NCI-H345 treated with DMSO at 0.1 percent for 48 hours (cell line): ENCODE results near the gene GTF3C5.
"Not testable (repeated sequence)": the region's sequence is repeated elsewhere in the genome, so short reads cannot be mapped to it uniquely, and the experiment has no call there.

Experiments
- DNase-seq: peaks from one replicate; lab custom pipeline; 2025; ENCODE audit not compliant: unreplicated experiment; lab: John Stamatoyannopoulos, UW

GTF3C5 gene

GRCh38 chr9:132996526-132996925 is 34.3 kb upstream of the GTF3C5 start:
- no peak for DNase-seq

- no peak for DNase-seq
Measured at GRCh38 chr9:132997591-132997990, 33.2 kb upstream of the GTF3C5 start.

DNA sequence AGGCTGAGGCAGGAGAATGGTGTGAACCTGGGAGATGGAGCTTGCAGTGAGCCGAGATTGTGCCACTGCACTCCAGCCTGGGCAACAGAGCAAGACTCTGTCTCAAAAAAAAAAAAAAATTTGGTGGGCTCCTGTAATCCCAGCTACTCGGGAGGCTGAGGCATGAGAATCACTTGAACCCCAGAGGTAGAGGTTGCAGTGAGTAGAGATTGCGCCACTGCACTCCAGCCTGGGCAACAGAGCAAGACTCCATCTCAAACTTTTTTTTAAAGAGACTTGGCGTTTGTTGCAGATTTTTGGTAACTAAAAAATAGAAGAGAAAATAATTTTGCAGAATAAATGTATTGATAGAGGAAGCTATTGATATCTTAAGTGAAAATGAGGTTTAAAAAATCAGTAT is 32.6 kb upstream of the GTF3C5 start:
- not testable (repeated sequence) for DNase-seq

DNA sequence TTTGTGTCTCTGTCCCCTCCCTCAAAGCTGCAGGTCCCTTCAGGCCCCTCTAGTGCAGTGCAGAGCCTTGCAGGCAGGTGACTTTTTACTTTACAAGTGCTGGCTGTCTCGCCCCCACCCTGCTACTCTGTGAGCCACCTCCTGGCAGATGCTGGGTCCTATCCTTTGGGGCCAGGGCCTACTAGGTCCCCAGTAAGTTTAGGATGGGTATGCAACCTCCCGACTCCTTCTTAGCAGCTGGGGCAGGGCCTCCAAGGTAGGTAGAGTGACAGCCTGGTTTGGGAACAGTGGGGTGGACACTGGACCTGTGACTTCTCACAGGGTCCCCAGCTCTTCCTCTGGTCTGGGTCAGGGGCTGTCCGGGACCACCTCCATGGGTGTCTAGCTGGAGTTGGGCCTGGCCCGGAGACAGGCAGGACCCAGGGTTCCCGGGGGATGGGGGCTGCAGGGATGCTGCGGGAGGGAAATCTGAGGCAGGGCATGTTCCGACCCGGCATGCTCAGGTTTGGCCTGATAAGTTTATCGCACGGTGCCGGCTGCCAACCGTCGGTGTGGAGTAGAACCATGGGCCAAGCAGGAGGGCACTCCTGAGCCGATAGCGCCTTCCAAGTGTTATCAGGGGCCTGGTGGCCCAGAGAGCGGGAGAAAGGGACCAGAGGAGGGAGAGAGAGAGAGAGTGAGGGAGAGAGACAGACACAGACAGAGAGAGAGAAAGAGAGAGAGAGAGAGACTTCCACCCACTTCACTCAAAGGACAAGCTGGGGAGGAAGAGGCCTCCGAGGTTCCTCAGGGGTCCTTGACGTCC is 31.8 kb upstream of the GTF3C5 start:
- DNase-seq: no peak

- no peak for DNase-seq
Measured at GRCh38 chr9:133002147-133003070, 28.4 kb upstream of the GTF3C5 start.

GRCh38 chr9:133003071-133003461 is 27.7 kb upstream of the GTF3C5 start:
- DNase-seq: no peak

- DNase-seq: no peak
Measured at GRCh38 chr9:133003671-133004090, 27.1 kb upstream of the GTF3C5 start.

DNA sequence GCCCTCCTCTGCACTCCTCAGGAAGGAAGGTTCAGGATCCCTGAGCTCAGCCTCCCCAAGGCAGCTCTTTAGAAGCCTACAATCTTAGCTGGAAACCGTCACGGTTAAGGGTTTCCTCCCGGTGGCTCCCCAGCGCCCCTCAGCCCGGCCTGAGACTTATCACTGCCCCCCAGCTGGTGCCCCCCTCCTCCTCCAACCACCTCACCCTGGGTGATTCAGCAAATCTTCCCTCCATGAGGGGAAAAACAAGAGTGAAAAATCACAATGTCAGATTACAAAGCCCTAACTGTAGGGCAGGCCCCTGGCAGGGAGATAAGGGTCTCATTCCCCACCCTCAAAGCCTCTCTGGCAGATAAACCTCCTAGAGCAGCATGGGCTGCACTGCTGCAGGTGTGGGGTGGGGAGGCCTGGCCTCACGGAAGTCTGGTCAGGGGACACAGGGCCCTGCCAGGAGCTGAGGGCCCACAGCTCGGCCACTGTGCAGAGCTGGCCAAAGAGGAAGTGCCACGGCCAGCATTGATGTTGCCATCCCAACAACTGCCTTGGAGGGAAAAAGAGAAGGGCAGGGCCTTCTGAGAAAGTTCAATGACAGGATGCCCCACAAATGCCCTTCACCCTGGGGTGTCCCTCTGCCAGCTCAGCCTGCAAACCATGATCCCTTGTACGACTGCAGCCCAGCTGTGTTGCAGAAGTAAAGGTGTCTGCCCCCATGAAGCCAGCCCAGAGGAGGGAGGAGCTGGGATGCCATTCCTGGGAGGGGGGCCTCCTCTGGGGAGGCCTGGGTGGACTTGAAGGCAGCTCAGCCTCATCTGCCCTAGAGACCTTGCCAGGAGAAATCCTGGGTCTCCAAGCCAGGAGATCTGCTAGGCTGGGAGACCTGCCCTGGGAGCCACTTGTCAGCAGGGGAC is 26.5 kb upstream of the GTF3C5 start:
- DNase-seq: no peak

DNA sequence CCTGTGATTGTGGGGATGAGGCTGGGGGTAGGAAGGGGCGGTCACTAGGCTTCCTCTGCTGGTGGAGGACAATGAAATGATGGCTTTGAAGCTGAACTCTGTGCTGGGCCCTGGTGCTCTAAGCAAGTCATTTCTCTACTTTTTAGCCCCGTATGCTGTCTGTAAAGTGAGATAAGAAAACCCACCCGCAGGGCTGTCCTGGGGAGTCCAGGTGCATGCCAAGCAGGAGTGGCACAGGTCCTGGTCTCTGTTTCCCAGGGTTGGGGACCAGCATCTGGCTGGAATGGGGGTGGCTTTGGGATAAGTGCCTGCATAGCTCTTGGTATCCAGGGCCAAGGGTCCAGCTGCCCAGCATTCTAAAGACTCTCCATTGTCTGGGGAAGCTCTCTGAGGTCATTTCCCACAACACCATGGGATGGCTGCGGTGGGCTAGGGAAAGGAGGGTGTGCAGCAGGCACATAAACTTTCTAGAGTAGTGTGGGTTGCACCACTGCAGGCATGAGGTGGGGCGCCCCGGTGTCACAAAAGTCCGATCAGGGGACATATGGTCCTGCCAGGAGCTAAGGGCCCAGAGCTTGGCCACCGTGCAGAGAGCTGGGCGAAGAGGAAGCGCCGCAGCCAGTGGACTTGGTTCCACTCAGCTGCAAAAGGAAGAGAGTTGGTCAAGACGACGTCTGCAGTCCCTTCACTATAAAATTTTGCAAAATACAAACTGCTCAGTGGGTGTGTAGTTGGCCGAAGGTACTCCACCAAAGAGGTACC is 25.6 kb upstream of the GTF3C5 start:
- no peak for DNase-seq

GRCh38 chr9:133005957-133006356 is 24.8 kb upstream of the GTF3C5 start:
- no peak for DNase-seq

DNA sequence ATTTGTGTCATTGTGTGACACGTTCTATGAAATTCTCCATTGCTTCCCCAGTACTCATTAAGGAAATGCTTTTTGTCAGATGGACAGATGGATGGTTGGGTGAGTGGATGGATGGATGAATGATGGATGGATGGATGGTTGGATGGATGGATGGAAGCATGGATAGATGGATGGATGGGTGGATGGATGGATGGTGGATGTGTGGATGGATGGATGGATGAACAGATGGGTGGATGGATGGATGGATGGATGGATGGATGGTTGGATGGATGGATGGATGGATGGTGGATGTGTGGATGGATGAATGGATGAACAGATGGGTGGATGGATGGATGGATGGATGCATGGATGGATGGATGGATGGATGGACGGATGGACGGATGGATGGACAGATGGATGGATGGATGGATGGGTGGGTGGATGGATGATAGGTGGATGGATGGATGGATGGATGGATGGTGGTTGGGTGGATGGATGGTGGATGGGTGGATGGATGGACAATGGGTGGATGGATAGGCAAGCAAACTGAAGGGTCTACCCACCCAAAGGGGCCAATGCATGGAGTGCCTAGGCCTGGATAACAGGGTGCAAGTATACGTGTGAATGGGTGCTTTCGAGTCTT is 24.0 kb upstream of the GTF3C5 start:
- DNase-seq: no peak

DNA sequence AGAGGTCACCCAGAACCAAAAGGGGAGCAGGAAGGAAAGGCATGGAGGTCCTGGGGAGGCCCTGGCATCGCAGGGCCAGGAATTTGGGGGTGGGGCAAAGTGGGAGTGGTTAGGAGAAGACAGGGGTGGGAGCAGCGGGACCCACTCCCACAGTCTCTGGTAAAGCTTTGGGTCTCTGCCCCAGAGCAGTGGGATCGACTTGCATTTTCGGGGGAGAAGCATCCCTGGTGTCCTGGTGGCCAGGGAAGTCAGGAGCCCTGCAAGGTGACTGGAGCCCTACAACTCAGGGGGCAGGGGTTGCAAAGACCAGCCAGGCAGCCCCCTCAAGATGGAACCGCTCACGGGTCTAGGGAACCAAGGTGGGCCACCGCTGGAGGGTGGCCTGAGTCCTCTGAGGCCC is 22.4 kb upstream of the GTF3C5 start:
- no peak for DNase-seq

- no peak for DNase-seq
Measured at GRCh38 chr9:133008824-133009223, 22.0 kb upstream of the GTF3C5 start.

DNA sequence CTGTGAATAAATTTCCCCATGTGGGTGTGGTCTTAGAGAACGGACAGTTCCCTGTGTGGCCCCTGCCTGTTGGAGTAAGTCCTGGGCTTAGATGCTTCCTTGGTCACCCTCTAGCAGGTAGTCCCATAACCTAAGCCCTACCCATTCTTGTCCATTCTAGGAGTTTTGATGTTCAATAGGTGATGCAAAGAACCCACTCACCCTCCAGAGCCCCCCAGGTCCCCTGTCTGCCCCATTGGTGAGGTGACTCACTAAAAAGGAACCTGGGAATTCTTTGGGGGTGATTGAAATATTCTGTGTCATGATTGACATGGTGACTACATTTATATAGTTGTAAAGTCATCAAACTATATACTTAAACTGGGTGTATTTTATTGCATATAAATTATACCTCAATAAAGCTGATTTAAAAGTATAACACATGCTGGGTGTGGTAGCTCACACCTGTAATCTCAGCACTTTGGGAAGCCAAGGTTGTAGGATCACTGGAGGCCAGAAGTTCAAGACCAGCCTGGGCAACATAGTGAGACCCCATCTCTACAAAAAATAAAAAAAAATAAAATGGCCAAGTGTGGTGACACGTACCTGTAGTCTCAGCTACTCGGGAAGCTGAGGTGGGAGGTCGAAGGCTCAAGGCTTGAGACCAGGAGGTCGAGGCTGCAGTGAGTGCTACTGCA is 20.8 kb upstream of the GTF3C5 start:
- no peak for DNase-seq

DNA sequence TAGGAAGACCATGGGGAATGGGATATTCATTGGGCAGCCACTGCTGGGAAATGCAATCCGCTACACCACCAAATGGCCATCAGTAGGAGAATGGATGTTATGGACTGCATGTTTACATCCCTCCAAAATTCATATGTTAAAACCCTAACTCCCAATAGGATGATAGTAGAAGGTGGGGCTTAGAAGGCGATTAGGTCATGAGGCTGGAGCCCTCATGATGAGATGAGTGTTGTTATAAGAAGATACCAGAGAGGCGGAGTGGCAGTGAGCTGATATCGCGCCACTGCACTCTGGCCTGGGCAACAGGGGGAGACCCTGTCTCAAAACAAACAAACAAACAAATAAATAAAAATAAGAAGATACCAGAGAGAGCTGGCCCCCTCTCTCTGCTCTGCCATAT is 16.1 kb upstream of the GTF3C5 start:
- no peak for DNase-seq

GRCh38 chr9:133023117-133023890 is 7.5 kb upstream of the GTF3C5 start:
- no peak for DNase-seq

GRCh38 chr9:133026426-133026825 is 4.4 kb upstream of the GTF3C5 start:
- DNase-seq: no peak

DNA sequence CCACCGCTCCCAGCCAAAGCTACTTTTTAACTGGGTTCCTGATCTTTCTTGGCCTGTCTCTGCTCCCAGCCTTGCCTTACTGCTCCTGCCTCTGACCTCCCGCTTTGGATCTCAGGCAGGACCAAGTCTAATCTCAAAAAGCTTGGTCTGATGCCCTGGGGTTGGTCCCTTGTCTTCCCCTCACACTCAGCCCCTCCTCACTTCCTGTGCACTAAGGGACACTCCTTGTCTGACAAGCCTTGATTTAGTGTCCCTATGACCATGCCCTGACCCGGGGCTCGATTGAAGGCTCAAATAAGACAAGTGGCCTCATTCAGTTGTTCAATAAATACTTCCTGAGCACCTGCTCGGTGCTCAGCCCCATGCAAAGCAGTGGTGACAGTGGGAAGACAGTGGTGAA is 3.7 kb upstream of the GTF3C5 start:
- no peak for DNase-seq

GRCh38 chr9:133028221-133028620 is 2.6 kb upstream of the GTF3C5 start:
- no peak for DNase-seq
